HS-27A (cell line): ENCODE data around the gene GLTPD2.

Experiments used
- DNase-seq: peaks from one replicate; pipeline ENCODE4 v3.0.0-alpha.2; 2012; ENCODE audit warnings: low read depth, missing footprints

GLTPD2 gene

DNA sequence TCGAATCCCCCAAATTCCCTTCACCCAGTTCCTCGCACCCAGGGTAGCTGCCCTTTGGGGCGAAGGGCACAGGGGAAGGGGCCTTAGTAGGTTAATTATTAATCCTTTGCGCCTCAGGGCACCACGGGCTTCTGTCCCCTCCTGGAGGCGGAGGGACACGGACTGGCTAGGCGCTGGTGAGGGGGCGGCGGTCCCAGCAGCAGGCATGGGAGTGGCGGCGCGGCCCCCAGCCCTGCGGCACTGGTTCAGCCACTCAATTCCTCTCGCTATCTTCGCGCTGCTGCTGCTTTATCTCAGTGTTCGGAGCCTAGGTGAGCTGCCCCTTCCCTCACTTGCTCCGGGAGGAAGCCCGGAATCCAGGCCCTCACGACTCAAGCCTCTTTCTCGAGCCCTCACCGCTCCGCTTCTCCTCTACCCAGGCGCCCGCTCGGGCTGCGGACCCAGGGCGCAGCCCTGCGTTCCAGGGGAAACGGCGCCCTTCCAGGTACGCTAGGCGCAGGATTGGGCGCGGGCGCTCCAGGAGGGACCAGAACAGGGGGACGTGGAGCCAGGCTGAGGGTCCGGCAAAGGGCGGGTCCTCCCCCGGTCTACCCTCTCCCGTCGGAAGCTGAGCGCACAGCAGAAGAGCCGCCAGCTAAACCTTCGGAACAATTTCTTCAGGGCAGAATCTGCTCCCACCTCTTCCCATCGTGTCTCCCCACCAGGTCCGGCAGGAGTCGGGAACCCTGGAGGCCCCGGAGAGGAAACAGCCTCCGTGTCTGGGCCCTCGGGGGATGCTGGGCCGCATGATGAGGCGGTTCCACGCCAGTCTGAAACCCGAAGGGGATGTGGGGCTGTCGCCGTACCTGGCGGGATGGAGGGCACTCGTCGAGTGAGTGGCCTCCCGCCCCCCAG is at the start of gene GLTPD2:
GLTPD2 (plus strand) TSS at position 158 of the 894 bp plus-strand sequence; CDS start at position 206, 48 bp downstream.
- DNase-seq, result no peak

GRCh38 chr17:4739122-4740024 is 49.4 kb upstream of the GLTPD2 start, which contains the start of the genes CXCL16 and ZMYND15:
TSS of gene CXCL16 (minus strand) at chr17:4739928. CDS start at chr17:4739339, 589 bp downstream.
TSS of gene ZMYND15 (plus strand) at chr17:4739833. CDS start at chr17:4740549, 716 bp downstream.
- no peak for DNase-seq

DNA sequence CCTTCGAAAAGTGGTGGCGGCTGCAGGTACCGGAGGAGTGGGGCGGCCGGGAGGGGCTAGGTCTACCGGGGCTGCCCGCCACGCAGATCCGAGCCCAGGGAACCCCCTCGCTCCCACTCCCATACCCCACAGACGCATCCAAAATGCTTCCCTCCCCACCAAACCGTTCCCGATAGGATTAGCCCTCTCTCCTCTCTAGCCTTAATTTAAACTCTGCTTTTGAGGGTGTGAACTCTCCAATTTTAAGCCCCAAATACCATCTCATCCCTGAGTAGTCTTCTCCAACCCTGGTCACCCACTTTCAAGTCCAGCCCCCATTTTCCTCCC is 48.8 kb upstream of the GLTPD2 start:
- no peak for DNase-seq

DNA sequence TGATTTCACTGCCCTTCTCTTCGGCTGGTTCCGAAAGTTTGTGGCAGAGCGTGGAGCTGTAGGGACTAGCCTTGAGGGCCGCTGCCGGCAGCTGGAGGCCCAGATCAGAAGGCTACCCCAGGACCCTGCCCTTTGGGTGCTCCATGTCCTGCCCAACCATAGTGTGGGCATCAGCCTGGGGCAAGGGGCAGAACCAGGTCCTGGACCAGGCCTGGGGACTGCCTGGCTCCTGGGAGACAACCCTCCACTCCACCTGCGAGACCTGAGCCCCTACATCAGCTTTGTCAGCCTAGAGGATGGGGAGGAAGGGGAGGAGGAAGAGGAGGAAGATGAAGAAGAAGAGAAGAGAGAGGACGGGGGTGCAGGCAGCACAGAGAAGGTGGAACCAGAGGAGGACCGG is 48.2 kb upstream of the GLTPD2 start:
- DNase-seq, result no peak

GRCh38 chr17:4741544-4741943 is 47.2 kb upstream of the GLTPD2 start:
- no peak for DNase-seq

GRCh38 chr17:4742133-4742532 is 46.6 kb upstream of the GLTPD2 start:
- no peak for DNase-seq

DNA sequence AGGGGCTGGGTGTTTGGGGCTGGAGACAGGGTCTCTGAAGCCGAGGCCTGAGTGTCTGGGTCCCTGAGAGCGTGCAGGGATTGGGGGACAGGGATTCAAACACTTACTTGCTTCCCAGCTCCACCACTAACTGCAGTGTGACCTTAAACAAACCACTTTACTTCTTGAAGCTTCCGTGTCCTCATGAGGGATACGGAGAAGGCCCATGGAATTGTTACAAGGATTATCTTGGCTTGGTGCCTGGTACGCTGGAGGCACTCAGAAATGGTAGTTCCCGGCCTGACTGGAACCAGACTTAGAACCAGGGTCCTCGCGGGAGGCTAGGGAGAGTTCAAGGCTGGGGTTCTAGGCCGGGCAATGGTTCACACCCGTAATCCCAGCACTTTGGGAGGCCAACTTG is 46.1 kb upstream of the GLTPD2 start:
- DNase-seq, result no peak

DNA sequence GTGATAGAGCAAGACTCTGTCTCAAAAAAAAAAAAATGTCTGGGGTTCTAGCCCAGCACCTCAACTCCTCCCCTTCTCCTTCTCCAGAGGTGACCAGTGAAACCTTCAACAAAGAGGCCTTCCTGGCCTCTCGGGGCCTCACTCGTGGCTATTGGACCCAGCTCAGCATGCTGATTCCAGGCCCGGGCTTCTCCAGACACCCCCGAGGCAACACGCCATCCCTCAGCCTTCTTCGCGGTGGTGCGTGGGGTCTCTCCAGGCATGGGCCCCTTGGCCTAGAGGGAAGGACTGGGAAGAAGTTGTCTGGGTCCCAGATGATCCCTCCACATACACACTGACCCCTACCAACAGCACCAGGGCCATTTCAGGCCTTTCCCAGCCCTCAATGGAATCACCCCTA is 45.5 kb upstream of the GLTPD2 start:
- no peak for DNase-seq

DNA sequence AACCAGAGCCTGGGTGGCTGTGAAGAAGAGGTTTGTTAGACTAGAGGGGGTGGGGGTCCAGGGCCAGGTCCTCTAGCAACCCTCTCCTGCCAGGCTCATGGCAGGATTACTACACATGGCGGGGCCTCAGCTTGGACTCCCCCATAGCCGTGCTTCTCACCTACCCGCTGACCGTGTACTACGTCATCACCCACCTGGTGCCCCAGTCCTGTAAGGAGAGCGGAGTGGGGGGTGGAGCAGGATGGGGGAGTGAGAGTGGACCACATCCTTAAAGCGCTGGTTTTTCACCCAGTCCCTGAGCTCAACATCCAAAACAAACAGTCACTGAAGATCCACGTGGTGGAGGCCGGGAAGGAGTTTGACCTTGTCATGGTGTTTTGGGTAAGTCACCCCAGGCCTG is 44.9 kb upstream of the GLTPD2 start:
- no peak for DNase-seq

DNA sequence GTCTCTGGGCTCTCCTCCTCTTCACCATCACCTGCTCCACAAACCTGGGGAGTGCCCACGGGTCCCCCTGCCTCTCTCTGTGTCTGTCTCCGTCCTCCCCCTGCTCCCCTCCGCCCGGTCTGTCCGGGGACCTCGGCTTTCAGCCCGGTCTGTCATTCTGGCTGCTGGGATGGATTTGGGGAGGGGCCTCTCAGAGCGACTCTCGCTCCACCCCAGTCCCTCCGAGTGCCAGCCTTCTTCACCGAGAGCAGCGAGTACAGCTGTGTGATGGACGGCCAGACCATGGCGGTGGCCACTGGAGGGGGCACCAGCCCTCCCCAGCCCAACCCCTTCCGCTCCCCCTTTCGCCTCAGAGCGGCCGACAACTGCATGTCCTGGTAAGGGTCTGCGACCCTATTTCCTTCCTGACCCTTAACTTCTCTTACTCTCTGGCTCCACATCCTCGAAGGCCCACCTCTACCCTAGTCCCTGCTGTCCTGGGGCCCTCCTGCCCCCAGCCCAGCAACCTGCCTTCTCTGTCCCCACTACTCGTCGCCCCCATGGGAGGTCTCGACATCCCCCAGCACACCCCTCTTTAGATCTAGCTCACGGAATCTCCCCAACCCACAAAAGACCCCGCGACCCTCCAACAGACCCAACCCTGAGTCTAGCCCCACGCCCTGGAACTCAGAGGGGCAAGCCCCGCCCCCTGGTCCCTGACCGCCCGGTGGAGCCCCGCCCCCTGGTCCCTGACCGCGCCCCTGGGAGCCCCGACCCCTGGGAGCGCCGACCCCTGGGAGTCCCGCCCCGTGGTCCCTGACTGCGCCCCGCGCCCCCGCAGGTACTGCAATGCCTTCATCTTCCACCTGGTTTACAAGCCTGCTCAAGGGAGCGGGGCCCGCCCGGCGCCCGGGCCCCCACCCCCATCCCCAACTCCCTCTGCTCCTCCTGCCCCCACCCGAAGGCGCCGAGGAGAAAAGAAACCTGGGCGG is 43.5 kb upstream of the GLTPD2 start:
- DNase-seq, result no peak

DNA sequence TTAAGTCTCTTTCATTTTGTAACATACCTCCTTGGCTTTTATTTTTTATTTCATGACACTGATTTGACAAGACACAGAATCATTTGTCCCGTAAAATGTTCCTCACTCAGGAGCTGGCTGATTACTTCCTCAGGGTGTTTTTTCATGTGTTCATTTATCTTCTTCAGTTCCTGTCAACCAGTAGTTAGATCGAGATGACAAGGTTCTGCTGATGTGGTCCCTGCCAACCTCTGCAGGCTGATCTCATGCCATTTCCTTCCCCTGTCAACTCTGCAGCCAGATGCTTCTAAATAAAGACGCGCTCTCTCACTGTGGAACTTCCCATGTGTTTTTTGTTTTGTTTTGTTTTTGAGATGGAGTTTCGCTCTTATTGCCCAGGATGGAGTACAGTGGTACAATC is 40.9 kb upstream of the GLTPD2 start:
- DNase-seq, result no peak

- DNase-seq, result no peak
These were observed 40.1 kb upstream of the GLTPD2 start for GRCh38 chr17:4748686-4749085.

GRCh38 chr17:4750606-4751005 is 38.2 kb upstream of the GLTPD2 start:
- no peak for DNase-seq

DNA sequence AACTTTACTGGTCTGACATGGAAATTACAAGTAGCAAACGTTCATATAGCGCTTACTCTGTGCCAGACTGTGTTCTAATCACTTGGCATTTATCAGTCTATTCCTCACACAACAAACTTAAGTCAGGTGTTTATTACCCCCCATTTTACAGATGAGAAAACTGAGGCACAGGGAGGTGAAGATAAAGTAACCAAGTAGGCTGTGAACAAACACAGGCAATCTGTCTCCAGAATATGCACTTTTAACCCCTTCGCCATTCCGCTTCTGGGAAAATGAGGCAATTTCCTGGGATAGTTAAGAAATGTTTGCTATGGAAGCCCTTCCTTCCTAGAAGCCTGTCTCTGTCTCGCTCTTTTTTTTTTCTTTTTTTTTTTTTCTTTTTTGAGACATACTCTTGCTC is 36.8 kb upstream of the GLTPD2 start:
- DNase-seq, result no peak

- no peak for DNase-seq
These were observed 35.4 kb upstream of the GLTPD2 start for GRCh38 chr17:4753392-4753791.

DNA sequence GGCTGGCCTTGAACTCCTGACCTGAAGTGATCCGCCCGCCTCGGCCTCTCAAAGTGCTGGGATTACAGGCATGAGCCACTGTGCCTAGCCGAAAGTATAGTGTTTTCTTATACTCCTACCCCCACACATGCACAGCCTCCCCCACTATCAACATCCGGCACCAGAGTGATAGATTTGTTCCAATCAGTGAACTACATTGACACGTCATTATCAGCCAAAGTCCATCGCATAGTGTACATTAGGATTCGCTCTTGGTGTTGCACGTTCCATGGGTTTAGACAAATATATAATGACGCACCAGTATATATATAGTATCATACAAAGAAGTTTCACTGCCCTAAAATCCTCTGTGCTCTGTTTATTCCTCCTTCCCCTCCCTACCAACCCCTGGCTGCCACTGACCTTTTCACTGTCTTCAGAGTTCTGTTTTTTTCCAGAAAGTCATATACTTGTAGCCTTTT is 29.0 kb upstream of the GLTPD2 start:
- DNase-seq, result no peak

GRCh38 chr17:4764595-4764994 is 24.2 kb upstream of the GLTPD2 start:
- DNase-seq, result no peak

- DNase-seq, result no peak
These were observed 22.6 kb upstream of the GLTPD2 start for GRCh38 chr17:4766201-4766600.

DNA sequence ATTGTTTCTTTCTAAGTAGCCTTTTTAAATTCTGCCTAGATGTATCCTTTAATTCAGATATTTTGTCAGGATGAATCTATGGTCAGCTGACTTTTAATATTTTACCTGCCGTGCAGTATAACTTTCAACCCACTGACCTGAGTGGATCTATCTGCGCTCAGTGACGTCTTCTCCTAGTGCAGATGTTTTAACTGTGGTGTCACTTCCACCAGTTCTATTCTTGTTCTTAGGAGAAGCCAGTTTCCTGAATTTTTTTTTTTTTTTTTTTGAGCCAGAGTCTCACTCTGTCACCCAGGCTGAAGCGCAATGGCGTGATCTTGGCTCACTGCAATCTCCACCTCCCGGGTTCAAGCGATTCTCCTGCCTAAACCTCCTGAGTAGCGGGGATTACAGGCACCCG is 22.0 kb upstream of the GLTPD2 start:
- no peak for DNase-seq

DNA sequence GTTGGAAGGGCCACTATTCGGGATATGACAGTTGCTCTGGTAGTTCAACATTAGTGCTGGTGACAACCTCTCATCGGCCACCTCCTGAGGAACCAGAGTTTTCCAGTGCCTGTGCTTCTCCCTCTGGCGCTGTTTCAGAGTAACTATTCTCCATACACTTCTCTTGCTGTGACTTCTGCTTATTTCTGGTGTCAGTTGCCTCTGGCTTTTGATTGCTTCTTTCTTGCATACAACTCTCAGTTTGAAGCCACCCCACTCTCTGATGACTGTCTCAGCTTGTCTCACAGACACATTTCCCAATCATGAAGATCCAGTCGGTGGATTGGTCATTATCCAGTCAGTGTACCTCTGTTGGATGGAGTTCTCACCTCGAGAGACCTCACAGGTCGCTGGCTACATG is 20.5 kb upstream of the GLTPD2 start:
- DNase-seq, result no peak

DNA sequence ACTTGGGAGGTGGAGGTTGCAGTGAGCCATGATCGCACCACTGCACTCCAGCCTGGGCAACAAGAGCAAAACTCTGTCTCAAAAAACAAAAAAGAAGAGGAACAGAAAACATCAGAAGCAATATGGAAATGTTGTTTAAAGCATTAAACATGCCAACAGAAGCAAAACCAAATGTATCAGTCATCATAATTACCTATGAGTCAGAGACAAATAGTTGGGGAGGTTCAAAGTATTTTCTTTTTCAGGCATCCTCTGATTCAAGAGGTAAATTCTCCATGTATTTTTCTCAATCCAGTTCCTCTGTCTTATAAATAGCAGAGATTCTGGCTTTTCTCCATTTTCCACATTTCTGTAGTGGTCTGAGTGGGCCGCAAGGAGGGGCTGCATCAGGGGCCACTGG is 19.1 kb upstream of the GLTPD2 start:
- no peak for DNase-seq
